KG1 (cell line): Measurements from ENCODE around the gene TBC1D22A.
"Not testable (repeated sequence)": the region's sequence is repeated elsewhere in the genome, so short reads cannot be mapped to it uniquely, and the experiment has no call there.

Experiments used
- DNase-seq: peaks from one replicate; lab custom pipeline; 2025; lab: John Stamatoyannopoulos, UW

TBC1D22A gene

DNA sequence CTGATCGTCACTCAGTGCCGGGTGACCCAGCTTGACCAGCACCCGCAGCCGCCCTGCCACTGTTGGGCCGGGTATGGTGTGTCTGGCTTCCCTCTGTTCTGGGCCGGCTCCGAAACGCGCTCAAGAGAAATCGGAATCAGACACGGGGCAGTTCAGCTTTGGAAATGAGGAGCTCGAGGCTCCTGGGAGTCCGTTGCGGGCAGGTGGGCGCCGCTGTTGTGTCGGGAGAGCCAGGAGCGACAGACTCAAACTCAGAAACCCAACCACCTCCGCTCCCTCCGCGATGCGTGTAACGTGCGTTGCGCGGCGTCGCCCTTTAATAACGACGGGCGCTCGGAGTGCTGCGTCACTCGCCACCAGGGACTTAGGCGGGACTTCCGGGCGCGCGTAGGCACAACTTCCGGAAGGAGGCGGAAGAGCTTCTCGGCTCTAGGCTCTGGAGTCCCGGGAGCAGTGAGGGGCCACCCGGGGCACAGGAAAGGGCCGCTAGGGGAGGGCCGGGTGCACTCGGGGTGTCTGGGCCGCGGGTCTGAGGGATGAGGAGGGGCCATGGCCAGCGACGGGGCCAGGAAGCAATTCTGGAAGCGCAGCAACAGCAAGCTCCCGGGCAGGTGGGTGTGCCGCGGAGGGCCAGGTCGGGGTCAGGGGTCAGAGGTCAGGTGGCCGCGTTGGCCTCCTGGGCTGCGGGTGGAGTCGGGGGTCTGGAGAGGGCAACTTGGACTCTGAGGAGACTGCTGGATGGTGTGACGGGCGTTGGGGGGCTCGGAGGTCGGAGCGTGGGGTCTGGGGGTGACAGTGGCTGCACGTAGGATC, at the start of gene TBC1D22A:
TBC1D22A (plus strand) TSS at position 413 of the 813 bp plus-strand sequence; CDS start at position 550, 137 bp downstream.
- peak; percentile 86 for DNase-seq

GRCh38 chr22:46714550-46714949, 47.9 kb upstream of the TBC1D22A start:
- DNase-seq = no peak

- DNase-seq = no peak
Observed at GRCh38 chr22:46719921-46720320, 42.5 kb upstream of the TBC1D22A start.

DNA sequence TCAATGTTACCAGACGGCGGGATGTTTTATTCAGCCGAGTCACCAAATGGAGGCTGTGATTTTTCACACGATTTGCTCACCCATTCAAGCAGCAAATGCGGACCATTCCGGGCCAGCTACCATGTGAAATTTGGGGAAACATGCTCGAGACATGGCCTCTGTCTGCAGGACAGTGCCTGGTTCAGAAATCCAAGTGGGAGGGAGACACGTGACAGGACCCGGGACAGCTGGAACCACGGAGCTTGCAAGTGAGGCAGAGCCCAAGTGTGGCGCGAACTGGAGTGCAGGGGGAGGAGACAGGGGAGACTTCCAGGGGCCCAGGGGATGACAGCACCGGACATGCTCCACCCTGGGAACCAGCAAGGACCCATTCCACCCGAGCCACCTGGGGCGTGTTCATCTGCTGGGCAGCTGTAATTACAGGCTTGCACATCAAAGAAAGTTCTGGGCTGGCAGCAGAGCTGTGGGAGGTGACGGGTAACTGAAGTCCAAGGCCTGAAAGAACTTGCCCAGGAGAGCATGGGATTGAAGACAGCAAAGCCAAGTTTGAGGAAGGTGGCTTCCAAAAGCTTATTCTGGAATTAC, 40.9 kb upstream of the TBC1D22A start:
- no peak for DNase-seq

DNA sequence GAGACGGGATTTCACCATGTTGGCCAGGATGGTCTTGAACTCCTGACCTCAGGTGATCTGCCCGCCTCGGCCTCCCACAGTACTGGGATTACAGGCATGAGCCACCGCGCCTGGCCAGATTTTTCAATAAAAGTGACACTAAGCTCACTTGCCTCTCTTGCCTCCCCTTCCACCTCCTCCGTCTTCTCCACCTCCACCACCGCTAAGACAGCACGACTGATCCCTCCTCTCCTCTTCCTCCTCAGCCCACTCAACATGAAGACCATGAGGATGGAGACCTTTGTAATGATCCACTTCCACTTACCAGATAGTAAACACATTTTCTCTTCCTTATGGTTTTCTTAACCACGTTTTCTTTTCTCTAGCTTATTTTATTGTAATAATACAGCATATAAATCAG, 38.6 kb upstream of the TBC1D22A start:
- no peak for DNase-seq

GRCh38 chr22:46725096-46725495, 37.4 kb upstream of the TBC1D22A start:
- DNase-seq = no peak

DNA sequence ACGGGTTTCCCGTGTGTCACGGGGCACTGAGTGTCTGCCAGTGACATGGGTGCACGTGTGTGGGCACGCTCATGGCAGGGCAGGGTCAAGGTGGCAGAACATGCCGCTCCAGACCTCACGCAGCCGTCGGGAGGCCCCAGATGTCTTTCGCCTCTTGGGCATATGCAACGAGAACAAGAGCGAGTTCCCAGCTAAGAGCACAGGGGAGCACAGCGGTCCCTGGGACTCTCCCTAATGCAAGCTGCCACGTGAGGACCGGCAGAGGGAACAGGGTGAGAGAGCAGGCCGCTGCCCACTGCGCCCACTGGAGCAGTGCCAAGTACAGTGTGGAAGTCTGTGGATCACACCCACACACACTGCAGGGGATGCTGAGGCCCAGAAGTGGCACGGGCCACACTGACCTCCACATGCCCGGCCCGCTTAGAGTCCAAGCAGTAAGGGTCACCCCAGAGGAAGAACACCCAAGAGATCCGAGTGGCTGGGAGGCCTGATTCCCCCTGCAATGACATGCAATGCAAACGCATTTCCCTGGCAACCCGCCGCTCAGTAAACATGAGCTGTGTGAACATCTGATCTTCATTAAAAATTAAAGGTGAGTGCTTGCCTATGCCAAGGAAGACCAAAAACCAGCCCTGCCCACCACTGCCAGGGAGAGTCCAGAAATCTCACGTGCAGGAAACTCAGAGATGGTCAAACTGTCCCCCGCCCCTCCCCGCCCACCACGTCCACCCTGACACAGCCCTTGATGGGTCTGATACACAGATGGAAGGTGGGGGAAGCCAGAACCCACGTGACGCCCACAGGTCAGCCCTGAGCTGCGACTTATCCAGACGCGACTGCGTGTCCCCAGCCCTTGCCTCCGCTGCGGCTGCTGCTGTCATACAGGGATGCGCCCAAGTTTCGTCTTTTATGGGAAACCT, 36.1 kb upstream of the TBC1D22A start:
- no peak for DNase-seq

DNA sequence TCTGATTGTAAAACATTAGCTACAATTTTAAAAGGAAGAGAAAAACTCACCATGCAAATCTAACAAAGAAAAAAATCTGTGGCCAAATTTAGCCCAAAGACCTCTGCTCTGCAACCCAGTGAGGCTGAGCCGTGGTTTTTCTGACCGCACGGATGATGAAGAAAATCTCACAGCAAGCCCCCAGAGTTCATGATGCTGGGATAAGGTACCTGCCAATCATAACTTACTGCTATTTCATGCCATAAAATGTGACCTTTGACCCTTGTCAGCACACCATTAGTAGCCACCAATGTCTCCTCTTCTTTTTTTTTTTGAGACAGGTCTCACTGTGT, 35.5 kb upstream of the TBC1D22A start:
- no peak for DNase-seq

GRCh38 chr22:46727813-46728364, 34.6 kb upstream of the TBC1D22A start:
- DNase-seq = no peak

- DNase-seq = no peak
Observed at GRCh38 chr22:46728470-46728869, 34.0 kb upstream of the TBC1D22A start.

DNA sequence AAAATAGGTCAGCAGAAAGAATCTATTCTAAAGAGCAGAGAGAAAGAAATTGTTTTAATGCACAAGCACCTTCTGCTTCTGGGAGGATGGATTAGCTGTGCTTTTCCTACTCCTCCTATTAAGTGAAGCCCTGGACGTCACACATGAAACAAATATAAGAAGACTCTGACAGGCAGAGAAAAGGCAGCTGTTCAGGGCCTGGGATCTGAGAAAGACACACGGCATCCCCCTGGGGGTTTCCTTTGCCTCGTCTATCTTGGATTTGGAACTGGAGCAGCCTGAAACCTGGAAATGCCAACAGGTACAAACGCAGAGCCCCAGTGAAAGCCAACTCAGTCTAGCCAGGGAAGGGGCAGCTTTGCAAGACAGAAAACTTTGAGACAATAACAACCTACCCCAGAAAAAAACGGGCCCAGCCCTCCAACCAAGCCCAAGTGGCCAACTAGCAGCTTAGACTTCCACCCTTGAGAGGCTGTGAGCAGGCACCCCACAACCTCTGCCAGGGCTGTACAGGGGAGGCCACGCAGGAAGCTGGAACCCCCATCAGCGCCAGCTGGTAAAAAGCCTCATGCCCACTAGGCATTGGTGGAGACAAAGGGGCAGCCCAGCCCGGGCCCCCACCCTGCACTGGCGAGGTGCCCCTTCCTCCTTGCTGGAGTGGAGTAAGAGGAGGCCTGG, 31.7 kb upstream of the TBC1D22A start:
- DNase-seq = no peak

GRCh38 chr22:46731246-46732040, 31.0 kb upstream of the TBC1D22A start:
- no peak for DNase-seq

- no peak for DNase-seq
Observed at GRCh38 chr22:46732041-46732379, 30.4 kb upstream of the TBC1D22A start.

GRCh38 chr22:46732513-46732912, 29.9 kb upstream of the TBC1D22A start:
- DNase-seq = no peak

DNA sequence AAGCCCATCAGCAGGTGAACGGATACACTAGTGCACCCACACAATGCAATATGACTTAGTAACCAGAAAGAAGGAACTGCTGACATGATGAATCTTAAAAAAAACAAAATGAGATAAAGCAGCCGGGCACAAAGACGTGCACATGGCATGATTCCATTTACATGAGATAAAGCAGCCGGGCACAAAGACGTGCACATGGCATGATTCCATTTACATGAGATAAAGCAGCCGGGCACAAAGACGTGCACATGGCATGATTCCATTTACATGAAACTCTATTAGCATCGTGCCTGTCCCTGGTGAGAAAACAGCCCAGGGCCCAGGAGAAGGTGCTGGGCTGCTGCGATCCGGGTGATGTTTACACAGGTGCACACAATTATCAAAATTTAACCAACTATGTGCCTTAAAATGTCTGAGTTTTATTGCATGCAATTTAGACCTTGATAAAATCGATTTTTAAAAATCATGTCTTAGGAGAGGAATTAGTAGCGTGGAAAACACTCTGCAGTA, 28.2 kb upstream of the TBC1D22A start:
- DNase-seq = not testable (repeated sequence)

- DNase-seq = peak; percentile 31
Observed at GRCh38 chr22:46734830-46735453, 27.5 kb upstream of the TBC1D22A start.

DNA sequence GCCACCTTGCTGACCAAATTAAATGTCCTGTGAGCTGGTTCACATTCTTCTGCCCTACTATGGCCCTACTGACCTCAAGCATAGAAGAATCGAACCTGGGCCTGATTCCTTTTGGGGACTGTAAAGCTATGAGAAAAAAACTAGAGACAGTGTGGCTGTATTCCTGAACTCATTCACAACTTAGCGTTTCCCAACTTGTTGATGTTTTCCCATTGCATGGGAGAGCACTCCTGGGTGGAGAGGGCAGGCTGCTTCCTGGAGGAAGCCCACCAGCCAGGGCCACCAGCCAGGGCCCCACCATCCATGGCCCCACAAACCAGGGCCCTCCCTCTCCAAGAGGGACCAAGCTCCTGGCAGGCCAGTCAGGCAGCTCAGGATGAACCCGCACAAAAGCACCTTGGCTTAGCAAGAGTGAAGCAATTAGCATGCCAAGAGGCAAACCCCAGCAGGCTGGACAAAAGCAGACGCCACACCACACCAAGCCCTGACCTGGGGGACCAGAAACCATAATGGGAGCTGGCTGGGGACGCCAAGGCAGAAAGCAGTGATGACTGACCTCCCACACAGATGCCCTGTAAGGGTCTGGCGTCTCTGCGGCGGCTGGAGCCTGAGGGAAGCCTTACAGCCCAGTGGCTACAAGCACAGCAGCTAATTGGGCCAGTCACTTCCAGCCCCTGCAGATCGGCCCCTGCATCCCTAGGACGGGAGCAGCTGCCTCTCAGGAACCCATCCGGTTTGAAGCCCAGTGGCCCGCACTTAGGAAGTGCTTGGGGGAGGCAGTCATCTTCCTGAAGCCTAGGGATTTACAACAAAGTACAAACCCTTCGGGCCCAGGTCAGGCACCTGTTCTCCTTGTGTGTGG, 26.5 kb upstream of the TBC1D22A start:
- no peak for DNase-seq

- DNase-seq = no peak
Observed at GRCh38 chr22:46736705-46737104, 25.7 kb upstream of the TBC1D22A start.
